Gastroesophageal sphincter (tissue), 3 donors: ENCODE data around the gene CENPO.

Experiments used
- EP300 ChIP-seq: sonication (generic); formaldehyde crosslinking; IDR thresholded peaks from one replicate; pipeline ENCODE4 v1.6.1; 2017; ENCODE audit warnings: antibody characterized with exemption, mild to moderate bottlenecking
- POLR2A ChIP-seq, 2 donors: fragments of 450-650 bp; IDR thresholded peaks; one replicate each; pipeline ENCODE4 v1.6.1; 2017; ENCODE audit warnings: antibody characterized with exemption in 2 of 2, mild to moderate bottlenecking in 2 of 2, moderate library complexity in 1 of 2
- POLR2AphosphoS5 ChIP-seq: sonication (generic); formaldehyde crosslinking; IDR thresholded peaks from one replicate; pipeline ENCODE4 v1.6.1; 2017; ENCODE audit warnings: antibody characterized with exemption
- TF ChIP-seq, protein P1 (sequence below), 4 experiments: fragments of 200-600 bp in 2 of 4; fragments of 450-650 bp in 2 of 4; sonication (generic) in 1 of 4; IDR thresholded peaks; one replicate each; pipeline ENCODE4 v1.5.1; 2017 to 2019; ENCODE audit warnings: antibody characterized with exemption in 4 of 4, mild to moderate bottlenecking in 2 of 4, moderate library complexity in 2 of 4

DNA sequence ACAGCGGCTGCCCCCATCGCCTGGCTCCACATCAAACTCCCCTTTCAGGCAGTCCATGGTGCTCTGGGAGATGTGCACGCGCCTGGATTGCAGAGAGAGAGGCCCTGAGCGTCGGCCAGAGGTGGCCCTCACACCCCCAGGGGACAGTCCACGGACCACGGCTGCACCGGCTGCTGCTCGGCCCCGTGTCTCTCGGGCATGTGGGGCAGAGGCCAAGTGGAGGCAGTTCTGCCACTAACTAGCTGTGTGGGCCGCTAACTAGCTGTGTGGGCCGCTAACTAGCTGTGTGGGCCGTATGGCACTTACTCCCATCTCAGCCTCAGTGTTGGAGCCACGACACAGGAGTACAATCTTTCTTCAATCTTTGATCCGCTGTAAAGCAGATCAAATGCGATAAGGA, 45.3 kb downstream of the CENPO start:
- TF ChIP-seq, protein P1, sequence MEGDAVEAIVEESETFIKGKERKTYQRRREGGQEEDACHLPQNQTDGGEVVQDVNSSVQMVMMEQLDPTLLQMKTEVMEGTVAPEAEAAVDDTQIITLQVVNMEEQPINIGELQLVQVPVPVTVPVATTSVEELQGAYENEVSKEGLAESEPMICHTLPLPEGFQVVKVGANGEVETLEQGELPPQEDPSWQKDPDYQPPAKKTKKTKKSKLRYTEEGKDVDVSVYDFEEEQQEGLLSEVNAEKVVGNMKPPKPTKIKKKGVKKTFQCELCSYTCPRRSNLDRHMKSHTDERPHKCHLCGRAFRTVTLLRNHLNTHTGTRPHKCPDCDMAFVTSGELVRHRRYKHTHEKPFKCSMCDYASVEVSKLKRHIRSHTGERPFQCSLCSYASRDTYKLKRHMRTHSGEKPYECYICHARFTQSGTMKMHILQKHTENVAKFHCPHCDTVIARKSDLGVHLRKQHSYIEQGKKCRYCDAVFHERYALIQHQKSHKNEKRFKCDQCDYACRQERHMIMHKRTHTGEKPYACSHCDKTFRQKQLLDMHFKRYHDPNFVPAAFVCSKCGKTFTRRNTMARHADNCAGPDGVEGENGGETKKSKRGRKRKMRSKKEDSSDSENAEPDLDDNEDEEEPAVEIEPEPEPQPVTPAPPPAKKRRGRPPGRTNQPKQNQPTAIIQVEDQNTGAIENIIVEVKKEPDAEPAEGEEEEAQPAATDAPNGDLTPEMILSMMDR (IDR thresholded peaks at IDR 0.05), result no peak
- TF ChIP-seq POLR2A (IDR thresholded peaks at IDR 0.05) (no peak), POLR2AphosphoS5 (no peak), EP300 (no peak)
